GM12874 (cell line): Measurements from ENCODE around the gene NUBP2.

Experiments used
- CTCF ChIP-seq: IDR thresholded peaks from 2 replicates; pipeline ENCODE4 v1.5.1; 2011; ENCODE audit warnings: low read depth, mild to moderate bottlenecking, control low read depth, low read length, moderate library complexity; ENCODE audit not compliant: insufficient read depth

NUBP2 gene

DNA sequence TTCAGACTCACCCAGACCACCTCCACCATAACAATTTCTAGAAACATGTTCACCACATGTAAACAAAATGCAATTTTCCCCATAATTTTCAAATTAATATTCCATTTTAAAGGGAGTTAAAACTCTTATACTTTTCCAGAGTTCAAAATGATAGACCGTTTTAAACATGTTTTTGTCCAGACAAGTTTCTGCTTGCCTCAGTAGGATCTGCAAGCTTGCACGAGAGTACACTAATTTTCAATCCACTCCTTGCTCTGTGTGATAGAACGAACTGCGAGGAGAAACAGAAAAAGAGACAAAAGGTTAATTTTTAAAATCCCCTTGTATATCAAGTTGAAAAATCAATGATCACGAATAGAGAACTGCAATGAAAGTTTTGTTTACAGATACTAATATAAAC is 51.3 kb downstream of the NUBP2 start:
- TF ChIP-seq CTCF, result no peak
